Lower lobe of right lung (tissue), 2 donors: ENCODE results near the gene DCLRE1B. TPM values are rescaled to one million over a fixed set of nuclear protein-coding genes. Genes with fewer than 3 reads are reported as not detected.

Source experiments
- ATAC-seq, 2 donors: fragments of 200-7000 bp; cut with Tn5 transposase; one replicate each; pipeline ENCODE4 v1.9.1; 2020 to 2022; ENCODE audit warnings: mild to moderate bottlenecking in 2 of 2, moderate library complexity in 2 of 2
- DNase-seq: peaks from one replicate; pipeline ENCODE4 v3.0.0-alpha.2; 2020
- H3K27ac ChIP-seq: fragments of 200-600 bp; one replicate; pipeline ENCODE4 v1.8.0; 2022
- H3K27me3 ChIP-seq: fragments of 200-600 bp; one replicate; pipeline ENCODE4 v1.8.0; 2022; ENCODE audit warnings: low read depth
- H3K36me3 ChIP-seq: fragments of 200-600 bp; one replicate; pipeline ENCODE4 v1.8.0; 2022; ENCODE audit warnings: mild to moderate bottlenecking
- H3K4me1 ChIP-seq: fragments of 200-600 bp; one replicate; pipeline ENCODE4 v1.8.0; 2022
- H3K4me3 ChIP-seq: fragments of 200-600 bp; one replicate; pipeline ENCODE4 v1.8.0; 2022; ENCODE audit warnings: mild to moderate bottlenecking
- H3K9me3 ChIP-seq: fragments of 200-600 bp; one replicate; pipeline ENCODE4 v1.8.0; 2022
- intact Hi-C: fragments of 100-400 bp; cut with DNase I; formaldehyde crosslinking; loops from one replicate; pipeline ENCODE4 v1.11.0; 2022
- total RNA-seq: library from RNA; stranded (reverse); fragmentation: NEBNext Ultra II Directional; extraction: Animal tissue kit (Norgen Biotek cat#: 25700); gene quantifications from one replicate; pipeline ENCODE4 v1.2.1, GENCODE V29; 2021
- TF ChIP-seq, protein P1 (sequence below): fragments of 200-600 bp; IDR thresholded peaks from one replicate; pipeline ENCODE4 v1.8.0; 2022; ENCODE audit warnings: antibody characterized with exemption, mild to moderate bottlenecking
- donor health status: DM: no; HTN: yes; CAD: no; lungs with severe emphysema.

DCLRE1B gene
- total RNA-seq, 1 donor from 2014 or later, result 8.3 TPM

DNA sequence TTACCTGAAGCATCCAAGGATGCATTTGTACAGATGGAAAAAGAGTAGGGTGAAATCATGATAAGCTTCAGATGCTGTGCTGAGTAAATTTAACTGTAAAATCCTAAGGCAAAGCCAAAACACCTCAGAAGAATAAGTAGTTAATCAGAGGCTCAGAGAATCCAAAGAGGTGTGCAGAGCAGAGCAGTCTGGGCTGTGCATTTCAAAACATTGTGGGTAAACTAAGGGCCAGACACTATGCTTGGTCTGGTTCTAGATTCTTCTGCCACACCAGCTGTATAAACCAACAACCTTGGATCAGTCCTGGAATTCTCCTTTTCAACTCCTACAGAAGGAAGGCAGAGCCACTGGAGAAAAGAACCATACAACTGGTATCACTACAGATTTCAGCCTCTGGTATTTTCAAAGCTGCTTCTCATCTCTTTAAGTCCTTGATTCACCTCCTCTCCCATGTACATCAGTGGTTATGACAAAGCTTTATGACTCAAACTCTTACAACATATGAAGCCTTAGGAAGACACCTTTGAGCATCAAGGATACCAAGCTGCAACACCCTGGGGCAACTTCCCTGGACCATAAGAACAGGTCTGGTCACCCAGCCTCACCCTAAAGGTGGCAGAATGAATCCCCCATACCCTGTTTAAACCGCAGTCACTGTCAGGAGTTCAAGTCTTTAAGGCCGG is 12.4 kb downstream of the DCLRE1B start:
- DNase-seq, result no peak
- TF ChIP-seq, protein P1, sequence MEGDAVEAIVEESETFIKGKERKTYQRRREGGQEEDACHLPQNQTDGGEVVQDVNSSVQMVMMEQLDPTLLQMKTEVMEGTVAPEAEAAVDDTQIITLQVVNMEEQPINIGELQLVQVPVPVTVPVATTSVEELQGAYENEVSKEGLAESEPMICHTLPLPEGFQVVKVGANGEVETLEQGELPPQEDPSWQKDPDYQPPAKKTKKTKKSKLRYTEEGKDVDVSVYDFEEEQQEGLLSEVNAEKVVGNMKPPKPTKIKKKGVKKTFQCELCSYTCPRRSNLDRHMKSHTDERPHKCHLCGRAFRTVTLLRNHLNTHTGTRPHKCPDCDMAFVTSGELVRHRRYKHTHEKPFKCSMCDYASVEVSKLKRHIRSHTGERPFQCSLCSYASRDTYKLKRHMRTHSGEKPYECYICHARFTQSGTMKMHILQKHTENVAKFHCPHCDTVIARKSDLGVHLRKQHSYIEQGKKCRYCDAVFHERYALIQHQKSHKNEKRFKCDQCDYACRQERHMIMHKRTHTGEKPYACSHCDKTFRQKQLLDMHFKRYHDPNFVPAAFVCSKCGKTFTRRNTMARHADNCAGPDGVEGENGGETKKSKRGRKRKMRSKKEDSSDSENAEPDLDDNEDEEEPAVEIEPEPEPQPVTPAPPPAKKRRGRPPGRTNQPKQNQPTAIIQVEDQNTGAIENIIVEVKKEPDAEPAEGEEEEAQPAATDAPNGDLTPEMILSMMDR, result no peak

DNA sequence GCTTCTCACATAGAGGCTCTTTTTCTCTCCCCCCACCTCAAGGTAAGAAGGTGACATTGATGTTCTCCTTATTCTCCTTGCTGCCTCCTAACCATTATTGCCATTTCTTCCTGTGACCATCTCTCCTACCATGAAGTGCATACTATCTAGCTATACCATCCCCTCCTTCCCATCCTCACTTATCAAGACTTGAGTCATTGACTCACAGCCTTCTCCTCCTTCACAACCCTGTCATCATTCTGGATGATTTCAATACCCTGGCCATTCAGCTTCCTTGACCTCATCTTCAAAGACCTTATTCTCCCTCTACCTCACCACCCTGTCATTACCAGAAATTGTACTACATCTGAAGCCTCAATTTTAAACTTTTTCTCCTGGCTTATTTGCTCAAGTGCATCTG is 13.1 kb downstream of the DCLRE1B start:
- H3K27me3 ChIP-seq, result no peaks in the 10 kb centered on the region
- H3K36me3 ChIP-seq, result no peaks in the 10 kb centered on the region
- no peak overlapping the region for H3K4me3 ChIP-seq
- TF ChIP-seq, protein P1, result no peak
- intact Hi-C loops, result no loop called here
- DNase-seq (no peak), ATAC-seq (no peak)
- no peaks in the 10 kb centered on the region for H3K9me3 ChIP-seq
- H3K4me1 ChIP-seq, result no peaks in the 10 kb centered on the region
- no peak overlapping the region for H3K27ac ChIP-seq

More for the DNA sequence above, 12.4 kb downstream of the DCLRE1B start:
- no peak overlapping the region for H3K27ac ChIP-seq
- ATAC-seq, result no peak
- no peaks in the 10 kb centered on the region for H3K9me3 ChIP-seq
- no peaks in the 10 kb centered on the region for H3K36me3 ChIP-seq
- H3K4me1 ChIP-seq, result peaks cover 6% of the 10 kb centered on the region
- no peaks in the 10 kb centered on the region for H3K27me3 ChIP-seq
- no peak overlapping the region for H3K4me3 ChIP-seq
- intact Hi-C loops, result no loop called here

DNA sequence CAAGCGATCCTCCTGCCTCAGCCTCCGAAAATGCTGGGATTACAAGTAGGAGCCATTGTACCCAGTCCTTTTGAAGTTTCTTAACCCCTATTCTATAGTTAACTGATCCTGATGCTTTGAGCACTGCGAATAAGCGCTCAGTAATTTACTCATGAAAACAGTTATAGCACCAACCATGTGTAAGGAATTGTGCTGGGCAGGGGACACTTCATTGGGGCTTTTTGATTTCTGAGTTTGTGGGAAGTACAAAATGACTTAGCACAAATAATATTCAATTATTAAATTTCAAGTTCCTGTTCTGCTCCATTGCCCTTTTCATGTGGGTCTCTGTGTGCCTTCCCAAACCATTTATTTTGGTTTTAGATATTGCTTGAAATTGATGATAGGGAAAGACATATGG is 17.8 kb downstream of the DCLRE1B start:
- ATAC-seq (no peak), DNase-seq (no peak)
- no peaks in the 10 kb centered on the region for H3K9me3 ChIP-seq
- H3K36me3 ChIP-seq, result no peaks in the 10 kb centered on the region
- TF ChIP-seq, protein P1, result no peak
- no peak overlapping the region for H3K4me3 ChIP-seq
- no peaks in the 10 kb centered on the region for H3K27me3 ChIP-seq
- intact Hi-C loops, result no loop called here
- H3K4me1 ChIP-seq, result peaks cover 5% of the 10 kb centered on the region
- no peak overlapping the region for H3K27ac ChIP-seq

DNA sequence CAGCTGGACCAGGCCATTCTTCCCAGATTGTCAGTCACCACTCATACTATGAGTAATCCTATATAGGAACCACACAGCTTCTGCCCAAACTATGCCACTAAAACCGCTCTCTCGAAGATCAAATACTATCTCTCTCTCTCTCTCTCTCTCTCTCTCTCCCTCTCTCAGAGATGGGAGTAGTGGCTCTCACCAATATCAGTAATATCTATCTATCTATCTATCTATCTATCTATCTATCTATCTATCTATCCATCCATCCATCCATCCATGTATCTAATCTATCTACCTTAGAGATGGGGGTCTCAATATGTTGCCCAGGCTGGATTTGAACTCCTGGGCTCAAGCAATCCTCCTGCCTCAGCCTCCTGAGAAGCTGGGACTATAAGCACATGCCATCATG is 19.3 kb downstream of the DCLRE1B start:
- peaks cover 14% of the 10 kb centered on the region for H3K4me1 ChIP-seq
- no peak for ATAC-seq
- DNase-seq, result no peak
- TF ChIP-seq, protein P1, result no peak
- H3K4me3 ChIP-seq, result no peak overlapping the region
- no peaks in the 10 kb centered on the region for H3K27me3 ChIP-seq
- H3K36me3 ChIP-seq, result no peaks in the 10 kb centered on the region
- no peak overlapping the region for H3K27ac ChIP-seq
- intact Hi-C loops, result no loop called here
- H3K9me3 ChIP-seq, result no peaks in the 10 kb centered on the region

DNA sequence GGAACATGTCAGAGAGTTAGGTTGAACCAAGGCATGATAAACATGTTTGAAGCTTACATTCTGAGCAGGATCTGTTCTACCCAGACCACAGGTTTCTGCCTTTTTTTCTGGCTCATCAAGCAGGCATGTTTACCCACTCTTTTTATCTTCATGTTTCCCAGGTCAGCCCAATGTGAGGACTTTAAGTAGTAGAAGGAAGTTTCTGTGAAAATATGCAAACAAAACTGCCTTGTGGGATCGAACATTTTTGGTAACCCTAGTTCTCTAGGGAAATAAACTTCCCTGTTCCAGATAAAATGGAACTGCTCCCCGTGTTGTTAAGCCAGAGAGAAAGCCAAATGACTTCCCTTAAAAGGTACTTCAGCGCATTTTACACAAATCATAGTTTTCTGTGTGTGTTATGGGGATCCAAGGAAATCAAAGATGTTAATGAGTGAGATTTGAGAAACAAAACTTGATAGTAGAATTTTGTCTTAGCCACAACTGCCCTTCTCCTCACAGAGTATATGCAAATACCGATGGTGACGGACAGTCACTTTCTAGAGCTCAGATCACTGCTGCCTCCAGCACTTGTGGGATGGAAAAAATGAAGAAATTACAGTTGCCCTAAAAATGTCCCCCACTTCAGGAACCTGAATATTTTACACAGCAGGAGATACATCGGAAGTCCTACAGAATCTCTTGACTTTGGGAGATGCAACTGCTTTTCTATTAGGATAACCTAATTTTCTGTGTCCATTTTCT is 23.2 kb downstream of the DCLRE1B start:
- TF ChIP-seq, protein P1, result no peak
- no peaks in the 10 kb centered on the region for H3K36me3 ChIP-seq
- H3K27me3 ChIP-seq, result no peaks in the 10 kb centered on the region
- H3K4me1 ChIP-seq, result peaks cover 40% of the 10 kb centered on the region
- no peaks in the 10 kb centered on the region for H3K9me3 ChIP-seq
- H3K27ac ChIP-seq, result peak overlapping the region; percentile 99
- intact Hi-C loops, result no loop called here
- peak overlapping the region; percentile 88 for H3K4me3 ChIP-seq
- no peak for ATAC-seq
- no peak for DNase-seq
